Measurements from ENCODE around the gene SDR42E2. TPM values are rescaled to one million over a fixed set of nuclear protein-coding genes. Genes with fewer than 3 reads are reported as not detected.

SDR42E2 gene
- polyA plus RNA-seq, 1 of the 3 experiments (the other 2 are of a cell fraction), result not detected

DNA sequence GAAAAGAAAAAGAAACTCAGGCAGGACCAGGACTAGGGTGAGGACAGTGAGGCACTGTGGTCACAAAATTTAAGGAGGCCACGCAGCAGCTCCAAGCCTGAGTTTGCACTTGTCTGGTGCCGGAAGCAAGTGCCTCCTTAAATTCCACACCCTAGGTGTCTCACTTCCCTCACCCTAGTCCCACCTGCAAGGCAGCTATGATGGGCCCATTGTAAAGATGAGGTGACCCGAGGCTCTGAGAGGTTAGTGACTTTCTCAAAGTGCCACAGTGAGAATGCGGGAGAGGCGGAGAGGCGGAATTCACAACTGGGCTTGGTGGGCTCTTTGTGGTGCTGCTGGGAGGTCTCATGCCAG lies 22.3 kb downstream of the SDR42E2 start:
- Histone ChIP-seq H3K9me3 (no peaks in the 10 kb centered on the region), H3K4me3 (ENCODE audit: low read depth in 2 of 2, low read length in 1 of 2) (no peak overlapping the region), H3K9me2 (no peaks in the 10 kb centered on the region), H3K27me3 (ENCODE audit: insufficient read depth) (no peaks in the 10 kb centered on the region), H3K4me2 (no peak overlapping the region), H3K27ac (ENCODE audit: low read depth in 2 of 2, low read length in 1 of 2) (no peak overlapping the region), H2AFZ (ENCODE audit: low read depth) (no peak overlapping the region), H3K9ac (no peak overlapping the region), H3K4me1 (ENCODE audit: control insufficient read depth in 1 of 2, insufficient read depth in 2 of 2, low read depth in 1 of 2, low read length in 1 of 2) (peaks cover 3 to 11% of the 10 kb centered on the region in 2 experiments; a peak in 1 of 4 replicates), H3K79me2 (ENCODE audit: insufficient read depth) (no peaks in the 10 kb centered on the region), H3F3A (replicated peaks; ENCODE audit: insufficient read depth) (peaks cover 6% of the 10 kb centered on the region), H3K36me3 (replicated peaks in 1 of 2; ENCODE audit: control insufficient read depth in 1 of 2, insufficient read depth in 2 of 2, low read length in 1 of 2) (no peaks in the 10 kb centered on the region), H4K20me1 (ENCODE audit: insufficient read depth) (no peaks in the 10 kb centered on the region)
- ChIA-PET CTCF (interaction anchor here (1.3 to 2.1 kb wide), 2 partner anchors 71 to 107 kb away, joined by 3 to 6 read pairs; no protein-coding TSS in a partner anchor), POLR2A (interaction anchor here (0.6 kb wide), 1 partner anchor 115 kb away, joined by 3 read pairs; no protein-coding TSS in a partner anchor)
- no peak for DNase-seq
- WGBS (ENCODE audit: low lambda C conversion rate), result 82% methylated on average over 6 of the region's 6 CpGs
- TF ChIP-seq CHD2 (IDR thresholded peaks at IDR 0.05; ENCODE audit: low read length, partially characterized antibody) (no peak), TCF12 (IDR thresholded peaks at IDR 0.05) (no peak), GATA2 (CRISPR knock-in tag; IDR thresholded peaks at IDR 0.05) (no peak), GABPA (IDR thresholded peaks at IDR 0.05; ENCODE audit: low read depth) (no peak), EZH2phosphoT487 (IDR thresholded peaks at IDR 0.05; ENCODE audit: borderline replicate concordance, low read depth) (no peak), MEF2A (IDR thresholded peaks at IDR 0.05; ENCODE audit: borderline replicate concordance, low read depth) (no peak), NRF1 (IDR thresholded peaks at IDR 0.05; ENCODE audit: low read depth, low read length) (no peak)
- TF ChIP-seq, protein P1, sequence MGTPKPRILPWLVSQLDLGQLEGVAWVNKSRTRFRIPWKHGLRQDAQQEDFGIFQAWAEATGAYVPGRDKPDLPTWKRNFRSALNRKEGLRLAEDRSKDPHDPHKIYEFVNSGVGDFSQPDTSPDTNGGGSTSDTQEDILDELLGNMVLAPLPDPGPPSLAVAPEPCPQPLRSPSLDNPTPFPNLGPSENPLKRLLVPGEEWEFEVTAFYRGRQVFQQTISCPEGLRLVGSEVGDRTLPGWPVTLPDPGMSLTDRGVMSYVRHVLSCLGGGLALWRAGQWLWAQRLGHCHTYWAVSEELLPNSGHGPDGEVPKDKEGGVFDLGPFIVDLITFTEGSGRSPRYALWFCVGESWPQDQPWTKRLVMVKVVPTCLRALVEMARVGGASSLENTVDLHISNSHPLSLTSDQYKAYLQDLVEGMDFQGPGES (IDR thresholded peaks at IDR 0.05; ENCODE audit: low read depth, low read length), result no peak
- TF ChIP-seq, protein P2, sequence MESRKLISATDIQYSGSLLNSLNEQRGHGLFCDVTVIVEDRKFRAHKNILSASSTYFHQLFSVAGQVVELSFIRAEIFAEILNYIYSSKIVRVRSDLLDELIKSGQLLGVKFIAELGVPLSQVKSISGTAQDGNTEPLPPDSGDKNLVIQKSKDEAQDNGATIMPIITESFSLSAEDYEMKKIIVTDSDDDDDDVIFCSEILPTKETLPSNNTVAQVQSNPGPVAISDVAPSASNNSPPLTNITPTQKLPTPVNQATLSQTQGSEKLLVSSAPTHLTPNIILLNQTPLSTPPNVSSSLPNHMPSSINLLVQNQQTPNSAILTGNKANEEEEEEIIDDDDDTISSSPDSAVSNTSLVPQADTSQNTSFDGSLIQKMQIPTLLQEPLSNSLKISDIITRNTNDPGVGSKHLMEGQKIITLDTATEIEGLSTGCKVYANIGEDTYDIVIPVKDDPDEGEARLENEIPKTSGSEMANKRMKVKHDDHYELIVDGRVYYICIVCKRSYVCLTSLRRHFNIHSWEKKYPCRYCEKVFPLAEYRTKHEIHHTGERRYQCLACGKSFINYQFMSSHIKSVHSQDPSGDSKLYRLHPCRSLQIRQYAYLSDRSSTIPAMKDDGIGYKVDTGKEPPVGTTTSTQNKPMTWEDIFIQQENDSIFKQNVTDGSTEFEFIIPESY (IDR thresholded peaks at IDR 0.05; ENCODE audit: borderline replicate concordance, low read depth), result no peak
- TF ChIP-seq, protein P3, sequence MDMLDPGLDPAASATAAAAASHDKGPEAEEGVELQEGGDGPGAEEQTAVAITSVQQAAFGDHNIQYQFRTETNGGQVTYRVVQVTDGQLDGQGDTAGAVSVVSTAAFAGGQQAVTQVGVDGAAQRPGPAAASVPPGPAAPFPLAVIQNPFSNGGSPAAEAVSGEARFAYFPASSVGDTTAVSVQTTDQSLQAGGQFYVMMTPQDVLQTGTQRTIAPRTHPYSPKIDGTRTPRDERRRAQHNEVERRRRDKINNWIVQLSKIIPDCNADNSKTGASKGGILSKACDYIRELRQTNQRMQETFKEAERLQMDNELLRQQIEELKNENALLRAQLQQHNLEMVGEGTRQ (IDR thresholded peaks at IDR 0.05; ENCODE audit: borderline replicate concordance, low read depth, low read length), result no peak
- TF ChIP-seq, protein P4, sequence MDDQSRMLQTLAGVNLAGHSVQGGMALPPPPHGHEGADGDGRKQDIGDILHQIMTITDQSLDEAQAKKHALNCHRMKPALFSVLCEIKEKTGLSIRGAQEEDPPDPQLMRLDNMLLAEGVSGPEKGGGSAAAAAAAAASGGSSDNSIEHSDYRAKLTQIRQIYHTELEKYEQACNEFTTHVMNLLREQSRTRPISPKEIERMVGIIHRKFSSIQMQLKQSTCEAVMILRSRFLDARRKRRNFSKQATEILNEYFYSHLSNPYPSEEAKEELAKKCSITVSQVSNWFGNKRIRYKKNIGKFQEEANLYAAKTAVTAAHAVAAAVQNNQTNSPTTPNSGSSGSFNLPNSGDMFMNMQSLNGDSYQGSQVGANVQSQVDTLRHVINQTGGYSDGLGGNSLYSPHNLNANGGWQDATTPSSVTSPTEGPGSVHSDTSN (IDR thresholded peaks at IDR 0.05), result no peak
- TF ChIP-seq, protein P5, sequence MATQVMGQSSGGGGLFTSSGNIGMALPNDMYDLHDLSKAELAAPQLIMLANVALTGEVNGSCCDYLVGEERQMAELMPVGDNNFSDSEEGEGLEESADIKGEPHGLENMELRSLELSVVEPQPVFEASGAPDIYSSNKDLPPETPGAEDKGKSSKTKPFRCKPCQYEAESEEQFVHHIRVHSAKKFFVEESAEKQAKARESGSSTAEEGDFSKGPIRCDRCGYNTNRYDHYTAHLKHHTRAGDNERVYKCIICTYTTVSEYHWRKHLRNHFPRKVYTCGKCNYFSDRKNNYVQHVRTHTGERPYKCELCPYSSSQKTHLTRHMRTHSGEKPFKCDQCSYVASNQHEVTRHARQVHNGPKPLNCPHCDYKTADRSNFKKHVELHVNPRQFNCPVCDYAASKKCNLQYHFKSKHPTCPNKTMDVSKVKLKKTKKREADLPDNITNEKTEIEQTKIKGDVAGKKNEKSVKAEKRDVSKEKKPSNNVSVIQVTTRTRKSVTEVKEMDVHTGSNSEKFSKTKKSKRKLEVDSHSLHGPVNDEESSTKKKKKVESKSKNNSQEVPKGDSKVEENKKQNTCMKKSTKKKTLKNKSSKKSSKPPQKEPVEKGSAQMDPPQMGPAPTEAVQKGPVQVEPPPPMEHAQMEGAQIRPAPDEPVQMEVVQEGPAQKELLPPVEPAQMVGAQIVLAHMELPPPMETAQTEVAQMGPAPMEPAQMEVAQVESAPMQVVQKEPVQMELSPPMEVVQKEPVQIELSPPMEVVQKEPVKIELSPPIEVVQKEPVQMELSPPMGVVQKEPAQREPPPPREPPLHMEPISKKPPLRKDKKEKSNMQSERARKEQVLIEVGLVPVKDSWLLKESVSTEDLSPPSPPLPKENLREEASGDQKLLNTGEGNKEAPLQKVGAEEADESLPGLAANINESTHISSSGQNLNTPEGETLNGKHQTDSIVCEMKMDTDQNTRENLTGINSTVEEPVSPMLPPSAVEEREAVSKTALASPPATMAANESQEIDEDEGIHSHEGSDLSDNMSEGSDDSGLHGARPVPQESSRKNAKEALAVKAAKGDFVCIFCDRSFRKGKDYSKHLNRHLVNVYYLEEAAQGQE (IDR thresholded peaks at IDR 0.05; ENCODE audit: low read depth, low read length), result no peak

All from SK-N-SH (cell line).